Astrocyte of the cerebellum (primary cell): ENCODE measurements around the gene KIF26A.

Experiments used
- DNase-seq: peaks from one replicate; pipeline ENCODE4 v3.0.0-alpha.2; 2011; ENCODE audit warnings: low read depth
- H3K4me3 ChIP-seq: 2 replicates; pipeline ENCODE4 v1.5.1; 2011; ENCODE audit warnings: mild to moderate bottlenecking, low read depth, low read length, moderate library complexity
- in situ Hi-C: cut with HindIII; loops from 2 replicates; pipeline ENCODE4 v1.10.0; 2017; ENCODE audit warnings: low sequenced_read_pairs
- TF ChIP-seq, protein P1 (sequence below): IDR thresholded peaks from 2 replicates; pipeline ENCODE4 v1.5.1; 2012; ENCODE audit warnings: low read length, low read depth, moderate library complexity, mild to moderate bottlenecking; ENCODE audit errors: missing control alignments

KIF26A gene

DNA sequence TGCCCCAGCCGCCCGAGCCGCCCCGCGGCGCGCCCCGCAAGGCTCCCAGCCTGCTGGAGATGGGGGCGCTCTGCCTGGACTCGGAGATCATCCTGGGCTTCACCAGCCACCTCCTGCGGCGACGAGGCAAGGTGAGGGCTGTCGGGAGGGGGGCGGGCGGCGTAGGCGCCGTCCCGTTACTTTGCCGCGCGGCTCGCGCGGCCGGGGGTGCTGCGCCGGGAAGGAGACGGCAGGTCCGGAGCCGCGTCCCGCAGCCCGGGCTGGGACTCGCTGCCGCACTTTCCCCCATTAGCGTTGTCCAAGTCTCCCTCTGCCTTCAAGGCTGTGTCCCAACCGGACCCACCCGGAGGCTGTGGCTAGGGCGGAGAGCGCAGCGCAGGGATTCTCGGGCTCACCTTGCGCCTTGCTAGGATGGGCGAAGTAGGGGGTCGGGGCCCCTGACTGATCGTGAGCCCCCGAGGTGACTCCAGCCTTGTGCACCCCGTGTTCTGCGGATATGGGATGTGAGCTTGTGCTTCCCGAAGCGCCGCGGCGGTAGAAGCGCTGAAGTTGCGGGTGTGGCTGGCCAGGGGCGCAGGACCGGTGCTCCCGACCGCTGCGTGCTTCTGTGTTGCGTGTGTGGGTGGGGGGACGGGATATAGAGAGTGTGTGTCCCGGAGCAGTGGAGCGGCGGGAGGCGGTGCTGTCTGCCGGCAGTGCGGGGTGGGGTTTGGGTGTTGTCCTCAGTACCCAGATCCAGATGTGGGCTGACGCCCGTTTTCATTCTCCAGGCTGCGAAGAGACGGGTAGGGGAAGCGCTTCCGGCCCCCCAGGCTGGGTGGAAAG lies 1.7 kb upstream of the KIF26A start:
- TF ChIP-seq, protein P1, sequence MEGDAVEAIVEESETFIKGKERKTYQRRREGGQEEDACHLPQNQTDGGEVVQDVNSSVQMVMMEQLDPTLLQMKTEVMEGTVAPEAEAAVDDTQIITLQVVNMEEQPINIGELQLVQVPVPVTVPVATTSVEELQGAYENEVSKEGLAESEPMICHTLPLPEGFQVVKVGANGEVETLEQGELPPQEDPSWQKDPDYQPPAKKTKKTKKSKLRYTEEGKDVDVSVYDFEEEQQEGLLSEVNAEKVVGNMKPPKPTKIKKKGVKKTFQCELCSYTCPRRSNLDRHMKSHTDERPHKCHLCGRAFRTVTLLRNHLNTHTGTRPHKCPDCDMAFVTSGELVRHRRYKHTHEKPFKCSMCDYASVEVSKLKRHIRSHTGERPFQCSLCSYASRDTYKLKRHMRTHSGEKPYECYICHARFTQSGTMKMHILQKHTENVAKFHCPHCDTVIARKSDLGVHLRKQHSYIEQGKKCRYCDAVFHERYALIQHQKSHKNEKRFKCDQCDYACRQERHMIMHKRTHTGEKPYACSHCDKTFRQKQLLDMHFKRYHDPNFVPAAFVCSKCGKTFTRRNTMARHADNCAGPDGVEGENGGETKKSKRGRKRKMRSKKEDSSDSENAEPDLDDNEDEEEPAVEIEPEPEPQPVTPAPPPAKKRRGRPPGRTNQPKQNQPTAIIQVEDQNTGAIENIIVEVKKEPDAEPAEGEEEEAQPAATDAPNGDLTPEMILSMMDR: no peak
- in situ Hi-C loops: no loop called here
- no peak overlapping the region for H3K4me3 ChIP-seq
- no peak for DNase-seq

DNA sequence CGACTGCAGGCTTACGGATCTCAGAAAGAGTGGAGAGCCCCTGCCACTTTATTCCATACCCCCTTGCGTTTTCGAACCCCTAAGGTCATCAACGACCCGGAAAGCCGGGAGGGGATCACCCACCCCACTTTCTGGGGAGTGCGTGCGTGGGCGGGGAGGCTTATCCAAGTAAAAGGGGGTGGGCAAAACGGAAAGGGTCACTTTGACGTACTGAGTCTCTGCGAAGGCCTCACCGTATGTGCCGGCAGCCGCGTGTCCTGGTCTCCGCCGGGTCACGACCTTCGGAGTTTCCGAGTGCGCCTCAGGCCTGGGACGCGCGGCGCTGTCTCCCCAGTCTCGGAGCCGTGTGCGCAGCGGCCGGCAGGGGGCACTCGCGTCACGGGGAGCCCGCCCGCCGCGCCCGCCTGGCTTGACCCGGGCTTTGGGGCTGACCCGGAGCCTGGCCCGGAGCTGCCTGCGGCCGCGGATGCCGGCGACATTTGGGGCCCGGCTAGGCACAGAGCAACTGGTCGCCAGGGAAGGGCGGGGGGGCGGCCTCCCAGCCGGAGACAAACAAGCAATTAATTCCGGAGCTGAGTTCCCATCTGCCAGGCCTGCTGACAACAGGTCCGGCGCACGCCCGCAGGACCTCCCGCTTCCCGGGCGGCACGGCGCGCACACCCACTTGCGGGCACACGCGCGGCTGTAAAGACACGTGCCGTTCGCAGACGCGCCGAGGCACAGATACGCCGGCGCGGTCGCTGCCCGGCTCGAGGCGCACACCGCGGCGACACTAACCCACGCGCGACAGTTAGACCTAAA lies 890 bp upstream of the KIF26A start:
- TF ChIP-seq, protein P1: peak; percentile 45
- peak overlapping the region; percentile 12 for H3K4me3 ChIP-seq

DNA sequence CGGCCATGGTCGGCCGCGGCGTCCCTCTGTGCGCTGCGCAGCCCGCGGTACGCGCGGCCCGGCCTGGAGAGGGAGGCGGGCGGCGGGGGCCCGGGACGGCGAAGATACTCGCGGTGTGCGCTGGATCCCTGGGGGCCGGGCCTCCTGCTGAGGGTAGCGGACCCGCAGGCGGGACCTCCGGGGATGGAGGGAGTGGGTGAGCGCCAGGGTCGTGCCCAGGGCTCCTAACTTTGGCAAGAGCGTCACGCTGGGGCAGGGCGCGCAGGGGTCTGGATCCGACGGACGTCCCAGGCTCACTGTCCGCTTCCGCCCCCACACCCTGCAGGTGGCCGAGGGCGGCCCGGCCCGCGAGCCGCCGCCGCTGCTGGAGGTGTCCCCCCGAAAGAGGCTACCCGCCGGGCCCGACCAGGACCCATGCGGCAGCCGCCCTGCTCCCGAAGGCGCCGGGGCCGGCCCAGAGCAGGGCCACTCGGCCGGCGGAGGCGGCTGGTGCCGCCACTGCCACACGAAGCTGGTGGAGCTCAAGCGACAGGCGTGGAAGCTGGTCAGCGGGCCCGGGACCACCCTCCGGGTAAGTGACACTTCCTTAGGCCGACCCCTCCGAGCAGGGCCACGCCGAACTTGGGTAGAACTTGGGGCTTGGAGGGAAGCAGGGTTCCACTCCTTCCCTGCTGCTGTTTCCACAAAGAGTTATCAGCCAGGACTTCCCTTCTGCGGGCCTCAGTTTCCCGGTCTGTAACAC lies 502 bp downstream of the KIF26A start:
- TF ChIP-seq, protein P1: no peak
- in situ Hi-C loops: no loop called here
- no peak for DNase-seq
- H3K4me3 ChIP-seq: no peak overlapping the region

More for the DNA sequence above, 890 bp upstream of the KIF26A start:
- no peak for DNase-seq
- in situ Hi-C loops: no loop called here

DNA sequence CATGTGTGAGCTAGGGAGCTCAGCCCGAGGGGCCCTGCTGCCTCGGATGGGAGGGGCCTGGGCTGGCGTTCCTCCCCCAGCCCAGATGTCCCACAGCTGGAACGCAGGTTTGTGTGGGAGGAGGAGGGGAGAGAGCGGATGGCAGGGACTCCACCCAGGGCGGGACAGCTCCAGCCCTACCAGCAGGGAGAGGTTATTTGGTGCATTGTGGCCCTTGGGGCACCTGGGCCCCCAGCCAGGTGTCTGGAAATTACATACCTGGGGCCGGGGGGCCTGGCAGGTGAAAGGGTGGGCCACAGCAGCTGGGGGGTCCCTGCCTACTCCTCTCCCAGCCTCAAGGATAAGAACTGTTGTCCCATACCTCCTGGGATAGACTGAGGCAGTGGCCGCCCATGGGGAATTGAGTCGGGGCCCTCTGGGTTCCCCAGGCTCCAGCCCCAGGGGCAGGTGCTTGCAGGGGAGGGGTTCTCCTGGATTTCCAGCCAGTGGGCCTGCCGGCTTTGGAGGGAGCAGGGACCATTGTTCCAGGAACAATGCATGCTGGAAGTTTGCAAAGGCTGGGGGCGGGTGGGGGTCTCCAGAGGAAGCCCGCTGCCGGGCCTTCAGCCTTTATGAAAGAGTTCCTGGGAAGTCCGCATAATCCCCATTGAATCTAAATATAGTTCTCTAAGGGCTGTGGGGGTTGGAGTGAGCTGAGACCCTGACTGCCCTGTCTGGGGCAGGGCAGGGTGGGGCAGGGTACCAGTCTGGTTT lies 1.2 kb downstream of the KIF26A start:
- in situ Hi-C loops: loop anchor here (10.0 kb wide), 1 partner anchor 455 kb away; no protein-coding TSS in a partner anchor
- TF ChIP-seq, protein P1: no peak
- H3K4me3 ChIP-seq: no peak overlapping the region
- no peak for DNase-seq

DNA sequence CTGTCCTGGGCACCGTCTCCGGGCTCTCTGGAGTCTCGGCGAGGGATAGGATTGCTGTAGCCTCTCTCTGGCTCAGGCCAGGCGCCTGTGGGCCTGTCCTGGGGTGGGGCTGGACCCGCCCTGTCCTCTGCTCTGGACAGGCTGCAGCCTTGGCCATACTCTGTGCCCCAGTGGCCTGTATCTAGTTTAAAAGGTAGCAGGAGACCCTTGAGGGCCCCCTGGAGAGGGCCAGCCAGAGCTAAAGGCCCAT lies 1.8 kb downstream of the KIF26A start:
- DNase-seq: no peak
- in situ Hi-C loops: loop anchor here (10.0 kb wide), 1 partner anchor 455 kb away; no protein-coding TSS in a partner anchor
- TF ChIP-seq, protein P1: no peak
- H3K4me3 ChIP-seq: no peak overlapping the region
